ENCODE measurements around the gene XPO5.
"Not testable (repeated sequence)": the region's sequence is repeated elsewhere in the genome, so short reads cannot be mapped to it uniquely, and the experiment has no call there.

XPO5 gene

DNA sequence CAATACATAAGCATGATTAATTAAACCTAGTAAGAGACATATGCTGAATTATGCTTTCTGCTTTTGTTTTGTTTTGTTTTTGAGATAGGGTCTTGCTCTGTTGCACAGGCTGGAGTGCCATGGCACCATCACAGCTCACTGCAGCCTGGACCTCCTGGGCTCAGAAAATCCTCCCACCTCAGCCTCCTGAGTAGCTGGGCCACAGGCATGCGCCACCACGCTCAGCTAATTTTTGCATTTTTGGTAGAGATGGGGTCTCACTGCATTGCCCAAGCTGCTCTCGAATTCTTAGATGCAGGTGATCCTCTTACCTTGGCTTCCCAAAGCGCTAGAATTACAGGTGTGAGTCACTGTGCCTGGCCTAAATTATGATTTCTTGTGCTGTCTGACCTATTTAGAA lies 3.8 kb downstream of the XPO5 start:
- TF ChIP-seq, protein P1, sequence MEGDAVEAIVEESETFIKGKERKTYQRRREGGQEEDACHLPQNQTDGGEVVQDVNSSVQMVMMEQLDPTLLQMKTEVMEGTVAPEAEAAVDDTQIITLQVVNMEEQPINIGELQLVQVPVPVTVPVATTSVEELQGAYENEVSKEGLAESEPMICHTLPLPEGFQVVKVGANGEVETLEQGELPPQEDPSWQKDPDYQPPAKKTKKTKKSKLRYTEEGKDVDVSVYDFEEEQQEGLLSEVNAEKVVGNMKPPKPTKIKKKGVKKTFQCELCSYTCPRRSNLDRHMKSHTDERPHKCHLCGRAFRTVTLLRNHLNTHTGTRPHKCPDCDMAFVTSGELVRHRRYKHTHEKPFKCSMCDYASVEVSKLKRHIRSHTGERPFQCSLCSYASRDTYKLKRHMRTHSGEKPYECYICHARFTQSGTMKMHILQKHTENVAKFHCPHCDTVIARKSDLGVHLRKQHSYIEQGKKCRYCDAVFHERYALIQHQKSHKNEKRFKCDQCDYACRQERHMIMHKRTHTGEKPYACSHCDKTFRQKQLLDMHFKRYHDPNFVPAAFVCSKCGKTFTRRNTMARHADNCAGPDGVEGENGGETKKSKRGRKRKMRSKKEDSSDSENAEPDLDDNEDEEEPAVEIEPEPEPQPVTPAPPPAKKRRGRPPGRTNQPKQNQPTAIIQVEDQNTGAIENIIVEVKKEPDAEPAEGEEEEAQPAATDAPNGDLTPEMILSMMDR (IDR thresholded peaks at IDR 0.05; ENCODE audit: low read depth, low read length, missing control alignments) = no peak
- DNase-seq (ENCODE audit: extremely low read depth, low read depth) = no peak
- H3K4me3 ChIP-seq (replicated peaks; ENCODE audit: low read depth, low read length) = no peak overlapping the region

DNA sequence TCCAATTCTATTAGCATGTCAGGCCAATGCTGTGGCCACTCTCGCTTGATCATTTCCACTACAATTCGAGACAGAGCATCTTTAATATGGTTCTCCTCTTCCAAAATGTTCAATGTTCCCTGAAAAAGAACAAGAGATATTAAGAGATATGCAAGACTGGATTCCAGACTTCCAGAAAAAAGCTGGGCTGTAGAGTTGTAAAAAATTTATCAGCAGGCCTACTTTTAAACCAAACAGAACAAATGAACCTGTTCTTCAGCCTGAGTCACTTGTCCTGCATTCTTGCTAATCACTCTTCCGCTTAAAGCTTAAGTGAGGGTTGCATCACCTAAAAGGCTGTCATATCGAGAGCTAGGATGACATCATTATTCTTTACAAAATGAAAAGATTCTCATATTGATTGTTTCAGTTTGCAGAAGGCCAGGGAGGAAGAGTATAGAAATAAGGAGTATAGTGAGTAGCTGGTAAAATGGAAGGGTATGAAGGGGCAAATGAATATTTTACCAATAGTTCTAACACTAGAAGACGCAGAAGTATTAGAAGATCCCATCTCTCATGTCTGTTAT lies 4.9 kb downstream of the XPO5 start:
- H3K4me3 ChIP-seq (replicated peaks; ENCODE audit: low read depth, low read length) = no peak overlapping the region
- TF ChIP-seq, protein P1 (IDR thresholded peaks at IDR 0.05; ENCODE audit: low read depth, low read length, missing control alignments) = no peak
- no peak for DNase-seq (ENCODE audit: extremely low read depth, low read depth)

DNA sequence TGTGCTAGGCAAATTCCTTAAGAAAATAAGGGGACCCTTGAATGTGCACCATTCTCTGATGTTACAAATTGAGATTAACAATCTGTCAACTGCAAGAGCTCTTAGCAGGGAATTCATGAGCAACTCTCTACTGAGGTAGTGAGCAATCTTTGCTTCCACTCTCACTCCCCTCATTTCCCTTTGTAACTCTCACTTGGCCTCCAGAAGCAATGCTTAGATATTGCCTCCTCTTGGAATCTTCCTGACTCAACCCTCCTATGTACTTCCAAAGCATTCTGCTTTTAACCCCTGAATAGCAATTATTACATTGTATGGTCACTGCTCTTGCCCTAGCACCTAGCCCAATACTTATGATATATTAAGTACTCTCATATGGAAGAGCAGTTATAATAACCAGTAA lies 16.5 kb downstream of the XPO5 start:
- H3K4me3 ChIP-seq (replicated peaks; ENCODE audit: low read depth, low read length) = no peak overlapping the region
- TF ChIP-seq, protein P1 (IDR thresholded peaks at IDR 0.05; ENCODE audit: low read depth, low read length, missing control alignments) = no peak
- no peak for DNase-seq (ENCODE audit: extremely low read depth, low read depth)

DNA sequence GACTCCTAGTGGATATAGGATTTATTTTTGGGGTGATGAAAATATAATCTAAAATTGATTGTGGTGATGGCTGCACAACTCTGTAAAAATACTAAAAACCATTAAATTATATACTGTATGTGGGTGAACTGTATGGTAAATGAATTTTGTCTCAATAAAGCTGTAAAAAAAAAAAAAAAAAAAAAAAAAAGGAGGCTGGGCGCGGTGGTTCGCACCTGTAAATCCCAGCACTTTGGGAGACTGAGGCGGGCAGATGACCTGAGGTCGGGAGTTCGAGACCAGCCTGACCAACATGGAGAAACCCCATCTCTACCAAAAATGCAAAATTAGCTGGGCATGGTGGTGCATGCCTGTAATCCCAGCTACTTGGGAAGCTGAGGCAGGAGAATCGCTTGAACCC lies 18.2 kb downstream of the XPO5 start:
- not testable (repeated sequence) for H3K4me3 ChIP-seq (replicated peaks; ENCODE audit: low read depth, low read length); DNase-seq (ENCODE audit: extremely low read depth, low read depth)

DNA sequence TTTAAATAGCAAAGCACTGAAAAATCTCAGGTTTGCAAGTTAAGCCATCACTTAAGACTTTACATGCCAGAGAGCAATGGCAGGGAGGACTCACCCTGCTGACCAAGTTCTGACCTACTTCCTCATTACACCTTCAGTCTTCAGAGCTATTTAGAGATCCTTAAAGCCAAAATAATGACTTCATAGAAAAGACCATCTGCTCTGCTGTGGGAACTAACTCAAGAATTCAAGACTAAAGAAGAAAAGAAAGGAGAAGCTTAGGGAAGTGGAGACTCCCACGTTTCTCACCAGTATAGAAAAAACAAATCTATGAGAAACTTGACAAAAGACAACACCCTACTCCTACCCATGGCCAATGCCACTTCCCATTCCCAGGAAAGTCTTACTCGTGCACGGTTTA lies 28.6 kb downstream of the XPO5 start:
- no peak overlapping the region for H3K4me3 ChIP-seq (replicated peaks; ENCODE audit: low read depth, low read length)
- TF ChIP-seq, protein P1 (IDR thresholded peaks at IDR 0.05; ENCODE audit: low read depth, low read length, missing control alignments) = no peak
- DNase-seq (ENCODE audit: extremely low read depth, low read depth) = no peak

DNA sequence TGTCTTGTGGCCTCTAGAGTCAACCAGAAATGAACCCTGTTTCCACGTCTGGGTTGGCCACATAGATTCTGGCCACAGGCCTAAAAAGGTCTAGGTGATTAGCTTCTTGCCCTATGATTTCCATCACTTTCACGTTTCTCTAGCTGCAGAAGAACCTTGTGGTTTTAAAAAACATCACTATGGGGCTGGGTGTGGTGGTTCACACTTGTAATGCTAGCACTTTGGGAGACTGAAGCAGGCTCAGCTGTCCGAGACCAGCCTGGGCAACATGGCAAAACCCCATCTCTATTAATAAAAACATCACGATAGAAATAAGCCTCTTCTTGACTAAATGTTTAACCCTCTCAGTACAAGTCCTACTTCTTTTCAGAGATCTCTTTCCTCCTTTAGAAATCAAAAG lies 31.4 kb downstream of the XPO5 start:
- no peak for DNase-seq (ENCODE audit: extremely low read depth, low read depth)
- TF ChIP-seq, protein P1 (IDR thresholded peaks at IDR 0.05; ENCODE audit: low read depth, low read length, missing control alignments) = no peak
- no peak overlapping the region for H3K4me3 ChIP-seq (replicated peaks; ENCODE audit: low read depth, low read length)

DNA sequence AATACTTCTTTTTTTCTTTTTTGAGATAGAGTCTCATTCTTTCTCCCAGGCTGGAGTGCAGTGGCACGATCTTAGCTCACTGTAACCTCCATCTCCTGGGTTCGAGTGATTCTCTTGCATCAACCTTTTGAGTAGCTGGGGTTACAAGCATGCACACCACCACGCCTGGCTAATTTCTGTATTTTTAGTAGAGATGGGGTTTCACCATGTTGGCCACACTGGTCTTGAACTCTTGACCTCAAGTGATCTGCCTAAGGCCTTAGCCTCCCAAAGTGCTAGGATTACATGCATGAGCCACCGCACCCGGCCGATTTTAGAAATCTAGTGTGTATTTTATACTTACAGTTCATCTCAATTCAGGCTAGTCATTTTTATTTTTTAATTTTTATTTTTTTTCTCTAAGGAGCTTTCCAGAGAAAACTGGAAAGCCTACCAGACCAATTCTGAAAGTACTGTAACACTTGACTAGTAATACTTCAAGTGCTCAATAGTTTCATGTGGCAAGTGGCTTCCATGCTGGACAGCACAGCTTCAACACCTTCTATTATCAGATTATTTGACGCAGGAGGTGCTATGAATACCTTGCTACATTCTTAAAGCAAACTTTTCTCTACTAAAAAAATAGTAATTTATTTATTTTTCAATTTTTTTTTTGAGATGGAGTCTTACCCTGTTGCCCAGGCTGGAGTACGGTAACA lies 33.9 kb downstream of the XPO5 start:
- H3K4me3 ChIP-seq (replicated peaks; ENCODE audit: low read depth, low read length) = no peak overlapping the region
- DNase-seq (ENCODE audit: extremely low read depth, low read depth) = no peak
- TF ChIP-seq, protein P1 (IDR thresholded peaks at IDR 0.05; ENCODE audit: low read depth, low read length, missing control alignments) = no peak
